Stimulated activated naive CD4-positive, alpha-beta T cell (primary cell): Measurements from ENCODE around the gene TNNT3.
A peak's percentile ranks its signal among the peaks of the same experiment; 100 is the strongest.
"Not testable (repeated sequence)": the region's sequence is repeated elsewhere in the genome, so short reads cannot be mapped to it uniquely, and the experiment has no call there.

Source experiments
- DNase-seq, 6 experiments: peaks; one replicate each; lab custom pipeline; 2025; lab: John Stamatoyannopoulos, UW

TNNT3 gene

GRCh38 chr11:1919391-1920127, at the start of gene TNNT3:
Gene TNNT3, plus strand, starts transcription at chr11:1919703. Its CDS starts 3,172 bp downstream, at chr11:1922875.
- no peak for DNase-seq

- DNase-seq: no peak
Observed at GRCh38 chr11:1870326-1870696, 49.2 kb upstream of the TNNT3 start.

GRCh38 chr11:1870721-1871466, 48.6 kb upstream of the TNNT3 start:
- DNase-seq: peak in 2 of 6 experiments; percentile 17 to 32

GRCh38 chr11:1871531-1871930, 48.0 kb upstream of the TNNT3 start:
- no peak for DNase-seq

- DNase-seq: no peak
Observed at GRCh38 chr11:1872267-1872985, 47.1 kb upstream of the TNNT3 start.

GRCh38 chr11:1873048-1873812, 46.3 kb upstream of the TNNT3 start:
- no peak for DNase-seq

GRCh38 chr11:1873813-1874150, 45.7 kb upstream of the TNNT3 start:
- not testable (repeated sequence) for DNase-seq

GRCh38 chr11:1874441-1875092, 44.9 kb upstream of the TNNT3 start:
- not testable (repeated sequence) for DNase-seq

GRCh38 chr11:1875093-1875850, 44.2 kb upstream of the TNNT3 start:
- no peak for DNase-seq

- not testable (repeated sequence) for DNase-seq
Observed at GRCh38 chr11:1875851-1876301, 43.6 kb upstream of the TNNT3 start.

GRCh38 chr11:1876361-1877063, 43.0 kb upstream of the TNNT3 start:
- DNase-seq: no peak

- no peak for DNase-seq
Observed at GRCh38 chr11:1877211-1878136, 42.0 kb upstream of the TNNT3 start.

- DNase-seq: no peak
Observed at GRCh38 chr11:1878137-1879031, 41.1 kb upstream of the TNNT3 start.

GRCh38 chr11:1879342-1879940, 40.1 kb upstream of the TNNT3 start:
- DNase-seq: no peak

- DNase-seq: no peak
Observed at GRCh38 chr11:1879941-1880720, 39.4 kb upstream of the TNNT3 start.

GRCh38 chr11:1880746-1881441, 38.6 kb upstream of the TNNT3 start:
- DNase-seq: no peak
